NCI-H774 (cell line): ENCODE results near the gene HDHD3.

Experiments
- DNase-seq: peaks from one replicate; lab custom pipeline; 2025; lab: John Stamatoyannopoulos, UW

HDHD3 gene

GRCh38 chr9:113363336-113363735, 13.4 kb downstream of the HDHD3 start:
- no peak for DNase-seq

- DNase-seq: peak; percentile 12
Observed at GRCh38 chr9:113361304-113362018, 15.3 kb downstream of the HDHD3 start.

GRCh38 chr9:113360242-113360842, 16.4 kb downstream of the HDHD3 start:
- DNase-seq: no peak

GRCh38 chr9:113359385-113359784, 17.4 kb downstream of the HDHD3 start:
- no peak for DNase-seq

- DNase-seq: no peak
Observed at GRCh38 chr9:113356686-113357292, 20.0 kb downstream of the HDHD3 start.

GRCh38 chr9:113355040-113355596, 21.7 kb downstream of the HDHD3 start:
- DNase-seq: no peak

- no peak for DNase-seq
Observed at GRCh38 chr9:113352411-113352810, 24.4 kb downstream of the HDHD3 start.

GRCh38 chr9:113352006-113352405, 24.8 kb downstream of the HDHD3 start:
- no peak for DNase-seq

GRCh38 chr9:113350937-113351336, 25.8 kb downstream of the HDHD3 start:
- DNase-seq: no peak

GRCh38 chr9:113350107-113350661, 26.6 kb downstream of the HDHD3 start:
- no peak for DNase-seq

GRCh38 chr9:113349445-113350094, 27.2 kb downstream of the HDHD3 start, which contains the start of gene BSPRY:
Gene BSPRY, plus strand, starts transcription at chr9:113349541. Its CDS starts 39 bp downstream, at chr9:113349580.
- peak; percentile 40 for DNase-seq

GRCh38 chr9:113349066-113349444, 27.7 kb downstream of the HDHD3 start:
- DNase-seq: no peak

- no peak for DNase-seq
Observed at GRCh38 chr9:113348437-113348836, 28.3 kb downstream of the HDHD3 start.

GRCh38 chr9:113345671-113346070, 31.1 kb downstream of the HDHD3 start:
- no peak for DNase-seq

GRCh38 chr9:113345190-113345589, 31.6 kb downstream of the HDHD3 start:
- no peak for DNase-seq

- DNase-seq: peak; percentile 59
Observed at GRCh38 chr9:113343732-113344231, 33.0 kb downstream of the HDHD3 start.

- DNase-seq: no peak
Observed at GRCh38 chr9:113341712-113342410, 34.9 kb downstream of the HDHD3 start.

- DNase-seq: peak; percentile 83
Observed at GRCh38 chr9:113340011-113340699, 36.6 kb downstream of the HDHD3 start, which contains the start of gene WDR31. Gene WDR31, minus strand, starts transcription at chr9:113340275. Its CDS starts 8,253 bp downstream, at chr9:113332022.

GRCh38 chr9:113337714-113338113, 39.1 kb downstream of the HDHD3 start:
- DNase-seq: no peak

- DNase-seq: no peak
Observed at GRCh38 chr9:113331780-113332179, 45.0 kb downstream of the HDHD3 start.
